ENCODE data around the gene COASY.

GRCh38 chr17:42585353-42585752 is 23.4 kb downstream of the COASY start:
- TF ChIP-seq CTCF (IDR thresholded peaks at IDR 0.05; ENCODE audit: insufficient read depth, low read depth, low read length) (no peak), EZH2 (IDR thresholded peaks at IDR 0.05; ENCODE audit: insufficient read depth, low read length) (no peak)

All from astrocyte (in vitro differentiated cells and primary cell).